LNCaP clone FGC (cell line): ENCODE measurements around the gene ARHGEF16.

ENCODE experiments used
- DNase-seq: peaks from one replicate; pipeline ENCODE4 v3.0.0-alpha.2; 2011; ENCODE audit warnings: low read depth
- H3K4me3 ChIP-seq: 2 replicates; pipeline ENCODE4 v1.5.1; 2011; ENCODE audit warnings: mild to moderate bottlenecking, low read depth, low read length, control low read depth
- TF ChIP-seq, protein P1 (sequence below): IDR thresholded peaks from 2 replicates; pipeline ENCODE4 v1.5.1; 2012; ENCODE audit warnings: mild to moderate bottlenecking; ENCODE audit not compliant: control insufficient read depth, insufficient read depth; ENCODE audit errors: extremely low read depth

Gene ARHGEF16

GRCh38 chr1:3423245-3423829 lies 31.1 kb upstream of the ARHGEF16 start:
- DNase-seq = no peak
- no peak overlapping the region for H3K4me3 ChIP-seq
- TF ChIP-seq, protein P1, sequence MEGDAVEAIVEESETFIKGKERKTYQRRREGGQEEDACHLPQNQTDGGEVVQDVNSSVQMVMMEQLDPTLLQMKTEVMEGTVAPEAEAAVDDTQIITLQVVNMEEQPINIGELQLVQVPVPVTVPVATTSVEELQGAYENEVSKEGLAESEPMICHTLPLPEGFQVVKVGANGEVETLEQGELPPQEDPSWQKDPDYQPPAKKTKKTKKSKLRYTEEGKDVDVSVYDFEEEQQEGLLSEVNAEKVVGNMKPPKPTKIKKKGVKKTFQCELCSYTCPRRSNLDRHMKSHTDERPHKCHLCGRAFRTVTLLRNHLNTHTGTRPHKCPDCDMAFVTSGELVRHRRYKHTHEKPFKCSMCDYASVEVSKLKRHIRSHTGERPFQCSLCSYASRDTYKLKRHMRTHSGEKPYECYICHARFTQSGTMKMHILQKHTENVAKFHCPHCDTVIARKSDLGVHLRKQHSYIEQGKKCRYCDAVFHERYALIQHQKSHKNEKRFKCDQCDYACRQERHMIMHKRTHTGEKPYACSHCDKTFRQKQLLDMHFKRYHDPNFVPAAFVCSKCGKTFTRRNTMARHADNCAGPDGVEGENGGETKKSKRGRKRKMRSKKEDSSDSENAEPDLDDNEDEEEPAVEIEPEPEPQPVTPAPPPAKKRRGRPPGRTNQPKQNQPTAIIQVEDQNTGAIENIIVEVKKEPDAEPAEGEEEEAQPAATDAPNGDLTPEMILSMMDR = no peak

GRCh38 chr1:3423896-3424611 lies 30.4 kb upstream of the ARHGEF16 start:
- TF ChIP-seq, protein P1 = no peak
- DNase-seq = no peak
- H3K4me3 ChIP-seq = no peak overlapping the region

DNA sequence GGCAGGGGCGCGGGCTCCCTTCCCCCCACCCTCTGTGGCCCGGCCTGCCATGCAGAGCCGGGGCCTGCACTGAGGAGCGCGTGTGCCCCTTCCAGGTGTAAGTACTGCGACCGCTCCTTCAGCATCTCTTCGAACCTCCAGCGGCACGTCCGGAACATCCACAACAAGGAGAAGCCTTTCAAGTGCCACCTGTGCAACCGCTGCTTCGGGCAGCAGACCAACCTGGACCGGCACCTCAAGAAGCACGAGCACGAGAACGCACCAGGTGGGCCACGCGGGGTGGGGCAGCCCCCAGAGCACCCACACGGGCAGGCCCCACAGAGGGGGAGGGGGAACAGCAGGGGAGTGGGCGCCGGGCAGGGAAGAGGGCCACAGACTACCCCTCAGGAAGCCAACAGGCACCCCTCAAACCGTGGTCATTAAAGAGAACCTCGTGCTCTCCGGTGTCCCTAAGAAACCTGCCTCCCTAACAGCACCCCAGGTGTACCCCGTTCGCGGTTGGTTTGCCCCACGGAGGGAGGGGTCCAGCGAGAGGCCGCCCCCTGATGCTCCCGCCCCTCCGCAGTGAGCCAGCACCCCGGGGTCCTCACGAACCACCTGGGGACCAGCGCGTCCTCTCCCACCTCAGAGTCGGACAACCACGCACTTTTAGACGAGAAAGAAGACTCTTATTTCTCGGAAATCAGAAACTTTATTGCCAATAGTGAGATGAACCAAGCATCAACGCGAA lies 28.8 kb upstream of the ARHGEF16 start:
- DNase-seq = no peak
- TF ChIP-seq, protein P1 = no peak
- H3K4me3 ChIP-seq = no peak overlapping the region

DNA sequence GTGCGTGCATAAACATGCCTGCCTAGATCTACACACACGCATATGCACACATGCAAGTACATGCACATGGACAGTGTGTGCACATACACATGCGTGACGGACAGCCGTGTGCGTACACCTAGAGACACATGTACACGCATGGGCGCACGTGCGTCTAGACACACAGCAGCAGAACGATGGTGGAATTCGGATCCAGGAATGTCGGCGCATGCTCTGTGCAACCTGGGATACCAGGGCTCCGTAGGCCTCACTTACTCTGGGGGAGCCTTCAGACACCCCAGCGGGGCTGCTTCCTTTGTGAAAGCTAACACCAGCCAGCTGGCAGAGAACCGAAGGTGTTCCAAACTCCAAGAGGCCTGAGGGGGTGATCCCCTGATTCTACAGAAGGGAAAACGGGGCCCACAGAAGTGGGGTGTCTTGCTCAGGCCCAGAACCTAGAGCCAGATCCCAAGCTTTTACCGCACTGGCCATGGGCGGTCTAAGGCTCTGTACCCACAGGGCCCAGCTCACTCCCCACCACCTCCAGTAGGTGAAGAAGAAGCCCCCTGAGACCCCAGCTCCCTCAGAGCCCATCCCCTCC lies 27.4 kb upstream of the ARHGEF16 start:
- DNase-seq = no peak
- TF ChIP-seq, protein P1 = no peak
- no peak overlapping the region for H3K4me3 ChIP-seq

GRCh38 chr1:3427711-3428704 lies 26.5 kb upstream of the ARHGEF16 start:
- TF ChIP-seq, protein P1 = no peak
- H3K4me3 ChIP-seq = no peak overlapping the region
- DNase-seq = no peak

DNA sequence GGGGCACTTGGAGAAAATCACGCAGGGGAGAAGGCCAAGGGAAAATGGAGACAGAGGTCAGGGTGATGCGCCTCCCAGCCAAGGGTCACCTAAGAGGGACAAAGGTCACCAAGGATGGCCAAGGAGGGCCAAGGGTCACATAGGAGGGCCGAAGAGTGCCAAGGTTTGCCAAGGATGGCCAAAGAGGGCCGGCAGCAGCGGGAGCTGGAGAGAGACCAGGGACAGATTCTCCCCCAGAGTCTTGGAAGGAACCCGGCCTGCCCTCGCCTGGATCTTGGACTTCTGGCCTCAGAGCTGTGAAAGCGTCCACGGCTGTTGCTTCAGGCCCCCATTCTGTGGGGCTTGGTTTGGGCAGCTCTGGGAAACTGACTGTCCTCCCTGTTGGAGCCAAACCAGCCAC lies 25.6 kb upstream of the ARHGEF16 start:
- H3K4me3 ChIP-seq = no peak overlapping the region
- TF ChIP-seq, protein P1 = no peak
- no peak for DNase-seq
